Adrenal gland (tissue), 5 donors: Measurements from ENCODE around the gene PTCH2.

Experiments
- CTCF ChIP-seq, 6 experiments: fragments of 450-650 bp in 4 of 6; fragments of 200-600 bp in 2 of 6; sonication (generic) in 1 of 6; IDR thresholded peaks; 1 replicate in 5 of 6; 2 replicates in 1 of 6; pipeline versions ENCODE4 v1.5.1 to v1.8.0; 2016 to 2021; ENCODE audit warnings: antibody characterized with exemption in 6 of 6, mild to moderate bottlenecking in 2 of 6, moderate library complexity in 1 of 6
- POLR2A ChIP-seq, 2 donors: fragments of 450-650 bp; IDR thresholded peaks; one replicate each; pipeline ENCODE4 v1.6.1; 2017; ENCODE audit warnings: antibody characterized with exemption in 2 of 2, mild to moderate bottlenecking in 2 of 2, moderate library complexity in 1 of 2
- donor health status: DM: no; HTN: no; CAD: no.

GRCh38 chr1:44802306-44803061, 40.6 kb downstream of the PTCH2 start:
- TF ChIP-seq CTCF (IDR thresholded peaks at IDR 0.05), result no peak
- no peak for TF ChIP-seq POLR2A (IDR thresholded peaks at IDR 0.05)
